GM21529 (cell line): ENCODE measurements around the gene MRPL20.

Experiments used
- ATAC-seq: cut with Tn5 transposase; IDR thresholded peaks from one replicate; pipeline ENCODE4 v1.9.1; 2021; ENCODE audit not compliant: unreplicated experiment

MRPL20 gene

GRCh38 chr1:1366699-1367066 is 40.4 kb downstream of the MRPL20 start:
- ATAC-seq, result no peak

- ATAC-seq, result no peak
These were observed 41.0 kb downstream of the MRPL20 start for GRCh38 chr1:1365875-1366698.

GRCh38 chr1:1364266-1364665 is 42.8 kb downstream of the MRPL20 start:
- ATAC-seq, result no peak

GRCh38 chr1:1361982-1362423 is 45.1 kb downstream of the MRPL20 start:
- ATAC-seq, result no peak

GRCh38 chr1:1361233-1361981 is 45.7 kb downstream of the MRPL20 start:
- ATAC-seq, result no peak

- ATAC-seq, result no peak
These were observed 46.5 kb downstream of the MRPL20 start for GRCh38 chr1:1360506-1361169.

- no peak for ATAC-seq
These were observed 47.2 kb downstream of the MRPL20 start for GRCh38 chr1:1359664-1360468.

GRCh38 chr1:1359308-1359663 is 47.8 kb downstream of the MRPL20 start:
- no peak for ATAC-seq

GRCh38 chr1:1358433-1359271 is 48.4 kb downstream of the MRPL20 start, which contains the start of gene MXRA8:
TSS of gene MXRA8 (minus strand) at chr1:1358555. CDS start at chr1:1358504, 51 bp downstream.
- ATAC-seq, result no peak

- no peak for ATAC-seq
These were observed 49.1 kb downstream of the MRPL20 start for GRCh38 chr1:1357871-1358432.

- no peak for ATAC-seq
These were observed 50.2 kb downstream of the MRPL20 start for GRCh38 chr1:1356796-1357401.

- no peak for ATAC-seq
These were observed 50.8 kb downstream of the MRPL20 start for GRCh38 chr1:1356166-1356795.

- no peak for ATAC-seq
These were observed 51.7 kb downstream of the MRPL20 start for GRCh38 chr1:1355416-1355815.

- no peak for ATAC-seq
These were observed 52.5 kb downstream of the MRPL20 start for GRCh38 chr1:1354271-1355247.

GRCh38 chr1:1353389-1354151 is 53.5 kb downstream of the MRPL20 start:
- ATAC-seq, result no peak

- no peak for ATAC-seq
These were observed 54.2 kb downstream of the MRPL20 start for GRCh38 chr1:1352786-1353388.
